HepG2 (cell line): ENCODE data around the gene RNASE7. TPM values are rescaled to one million over a fixed set of nuclear protein-coding genes. Genes with fewer than 3 reads are reported as not detected.

Experiments used
- AGO1 ChIP-seq: fragments of 200-400 bp; formaldehyde crosslinking; IDR thresholded peaks from 2 replicates; pipeline ENCODE4 v1.6.1; 2017; ENCODE audit warnings: mild to moderate bottlenecking, low read depth, low read length, moderate library complexity; ENCODE audit not compliant: poor library complexity, severe bottlenecking
- CHD2 ChIP-seq: IDR thresholded peaks from 2 replicates; pipeline ENCODE4 v1.6.1; 2011; ENCODE audit warnings: low read depth, low read length, improper control_type of control experiment
- CTCF ChIP-seq: sonication (generic); formaldehyde crosslinking; IDR thresholded peaks from 2 replicates; pipeline ENCODE4 v1.5.0; 2020; ENCODE audit warnings: mild to moderate bottlenecking, missing genetic modification reagents, moderate library complexity
- ERF ChIP-seq: IDR thresholded peaks from 2 replicates; pipeline ENCODE4 v1.6.1; 2018; ENCODE audit warnings: missing biosample characterization, missing genetic modification reagents
- HNRNPK ChIP-seq: fragments of 200-400 bp; formaldehyde crosslinking; IDR thresholded peaks from 2 replicates; pipeline ENCODE4 v1.6.1; 2018; ENCODE audit warnings: low read length, low read depth, moderate library complexity, mild to moderate bottlenecking; ENCODE audit not compliant: poor library complexity, severe bottlenecking
- MYPOP ChIP-seq: sonication (generic); formaldehyde crosslinking; IDR thresholded peaks from 2 replicates; pipeline ENCODE4 v1.8.1; 2023; ENCODE audit warnings: mild to moderate bottlenecking, moderate library complexity, missing genetic modification reagents
- SOX13 ChIP-seq, 3 experiments: fragments of 450-650 bp in 1 of 3; sonication (generic) in 1 of 3; formaldehyde crosslinking in 1 of 3; IDR thresholded peaks in 2 of 3; conservative IDR thresholded peaks in 1 of 3; 2 replicates each; pipeline versions ENCODE4 v1.5.0 to v1.6.1; 2016 to 2020; ENCODE audit warnings: antibody characterized with exemption in 1 of 3, mild to moderate bottlenecking in 1 of 3, missing compliant biosample characterization in 1 of 3, missing genetic modification reagents in 1 of 3, moderate library complexity in 1 of 3
- TBX2 ChIP-seq: sonication (generic); formaldehyde crosslinking; IDR thresholded peaks from 2 replicates; pipeline ENCODE4 v1.5.0; 2020; ENCODE audit warnings: missing genetic modification reagents, mild to moderate bottlenecking, borderline replicate concordance
- U2AF1 ChIP-seq: fragments of 200-400 bp; formaldehyde crosslinking; optimal IDR thresholded peaks from 2 replicates; pipeline ENCODE3; 2017; ENCODE audit warnings: mild to moderate bottlenecking, low read depth, low read length
- ZBTB42 ChIP-seq: sonication (generic); formaldehyde crosslinking; IDR thresholded peaks from 2 replicates; pipeline ENCODE4 v1.5.0; 2020; ENCODE audit warnings: mild to moderate bottlenecking, missing genetic modification reagents
- ZFP1 ChIP-seq: IDR thresholded peaks from 2 replicates; pipeline ENCODE4 v1.6.1; 2016
- ZFP82 ChIP-seq: sonication (generic); formaldehyde crosslinking; IDR thresholded peaks from 2 replicates; pipeline ENCODE4 v1.5.1; 2020; ENCODE audit warnings: mild to moderate bottlenecking, missing genetic modification reagents, borderline replicate concordance
- ZKSCAN8 ChIP-seq: IDR thresholded peaks from 2 replicates; pipeline ENCODE4 v1.6.1; 2016; ENCODE audit warnings: borderline replicate concordance, missing genetic modification reagents, missing compliant biosample characterization
- ZNF207 ChIP-seq: fragments of 450-650 bp; IDR thresholded peaks from 2 replicates; pipeline ENCODE4 v1.6.1; 2016; ENCODE audit warnings: antibody characterized with exemption, borderline replicate concordance
- ZNF224 ChIP-seq: sonication (generic); formaldehyde crosslinking; IDR thresholded peaks from 2 replicates; pipeline ENCODE4 v1.5.0; 2020; ENCODE audit warnings: mild to moderate bottlenecking, missing genetic modification reagents
- ZNF280D ChIP-seq: sonication (generic); formaldehyde crosslinking; IDR thresholded peaks from 2 replicates; pipeline ENCODE4 v1.5.1; 2020; ENCODE audit warnings: mild to moderate bottlenecking, missing genetic modification reagents
- ZNF329 ChIP-seq: sonication (generic); formaldehyde crosslinking; IDR thresholded peaks from 2 replicates; pipeline ENCODE4 v1.9.0; 2021; ENCODE audit warnings: low read depth, mild to moderate bottlenecking, missing genetic modification reagents
- ZNF709 ChIP-seq: sonication (generic); formaldehyde crosslinking; IDR thresholded peaks from 2 replicates; pipeline ENCODE4 v1.5.0; 2020; ENCODE audit warnings: mild to moderate bottlenecking, missing genetic modification reagents
- ZNF775 ChIP-seq: sonication (generic); formaldehyde crosslinking; IDR thresholded peaks from 2 replicates; pipeline ENCODE4 v1.4.0; 2020; ENCODE audit warnings: missing genetic modification reagents, mild to moderate bottlenecking, moderate library complexity, borderline replicate concordance
- ZNF776 ChIP-seq: sonication (generic); formaldehyde crosslinking; IDR thresholded peaks from 2 replicates; pipeline ENCODE4 v1.4.0; 2020; ENCODE audit warnings: mild to moderate bottlenecking, missing genetic modification reagents
- ZNF788 ChIP-seq: sonication (generic); formaldehyde crosslinking; IDR thresholded peaks from 2 replicates; pipeline ENCODE4 v1.5.0; 2020; ENCODE audit warnings: mild to moderate bottlenecking, missing genetic modification reagents, borderline replicate concordance
- polyA plus RNA-seq, 8 experiments: library from polyadenylated mRNA; depleted of rRNA in 3 of 8; stranded (reverse) in 7 of 8; unstranded in 1 of 8; fragments of >200 nt; fragmentation: Illumina TruSeq in 4 of 8; extraction: Trizol in 4 of 8; gene quantifications; 2 replicates each; pipeline versions ENCODE4 v1.2.1 to v1.2.3, GENCODE V29; 2011 to 2016; ENCODE audit warnings: low read depth in 4 of 8, missing spikeins in 1 of 8, mixed read lengths in 1 of 8; ENCODE audit not compliant: insufficient read depth in 1 of 8
- total RNA-seq, 5 experiments: library from RNA; depleted of rRNA; stranded (reverse); fragments of >200 nt; fragmentation: Illumina TruSeq; extraction: Trizol; gene quantifications; 2 replicates each; pipeline ENCODE4 v1.2.3, GENCODE V29; 2016; ENCODE audit warnings: low read depth in 1 of 5

The RNASE7 gene
- total and polyA plus RNA-seq, 2 of the 13 experiments (the other 11 are each of a cell fraction or from before 2014, with no cell fraction given): 0.04 TPM; not detected in 1

- TF ChIP-seq ZFP82 (CRISPR knock-in tag) (no peak), U2AF1 (peak; percentile 86), ZNF224 (CRISPR knock-in tag) (no peak), ZNF788 (CRISPR knock-in tag) (peak; percentile 99), ZNF329 (0 out of 2 replicates have a peak, but pooled peaks have one; percentile 80), CHD2 (peak; percentile 30), HNRNPK (peak; percentile 80), TBX2 (CRISPR knock-in tag) (peak; percentile 95), ZNF280D (peak; percentile 80), AGO1 (peak; percentile 95), ZNF709 (peak; percentile 87), ZNF775 (no peak), CTCF (CRISPR knock-in tag) (peak; percentile 100), ERF (peak; percentile 97), ZNF207 (no peak), SOX13 (IDR thresholded peaks at IDR 0.05) (peak; percentile 29; the same call in 1 of the 2 replicates), SOX13 (CRISPR knock-in tag; conservative IDR thresholded peaks at IDR 0.05 in 1 of 2, IDR thresholded peaks at IDR 0.05 in 1 of 2) (peak in 1 of 2 experiments; percentile 49; a peak in 1 of 4 replicates), ZKSCAN8 (CRISPR knock-in tag) (peak; percentile 92; the same call in 1 of the 2 replicates), ZBTB42 (no peak), ZNF776 (CRISPR knock-in tag) (0 out of 2 replicates have a peak, but pooled peaks have one; percentile 40), ZFP1 (CRISPR knock-in tag) (peak; percentile 69; the same call in 1 of the 2 replicates), MYPOP (CRISPR knock-in tag) (peak; percentile 43; the same call in 1 of the 2 replicates)
Measured at GRCh38 chr14:21092273-21093011, 50.3 kb downstream of the RNASE7 start (continued).
